HG02938 (cell line): ENCODE measurements around the gene TRIM32.

Source experiments
- ATAC-seq: cut with Tn5 transposase; IDR thresholded peaks from one replicate; pipeline ENCODE4 v1.9.1; 2021; ENCODE audit warnings: mild to moderate bottlenecking, moderate library complexity; ENCODE audit not compliant: unreplicated experiment

TRIM32 gene

GRCh38 chr9:116750510-116750909, 63.4 kb downstream of the TRIM32 start:
- ATAC-seq, result no peak
